Non-pigmented ciliary epithelial cell (primary cell): ENCODE measurements around the gene L1CAM.

Experiments used
- DNase-seq: peaks from one replicate; pipeline ENCODE4 v3.0.0-alpha.2; 2010; ENCODE audit warnings: low read depth

L1CAM gene

GRCh38 chrX:153875391-153876111 lies 10.4 kb downstream of the L1CAM start:
- no peak for DNase-seq

DNA sequence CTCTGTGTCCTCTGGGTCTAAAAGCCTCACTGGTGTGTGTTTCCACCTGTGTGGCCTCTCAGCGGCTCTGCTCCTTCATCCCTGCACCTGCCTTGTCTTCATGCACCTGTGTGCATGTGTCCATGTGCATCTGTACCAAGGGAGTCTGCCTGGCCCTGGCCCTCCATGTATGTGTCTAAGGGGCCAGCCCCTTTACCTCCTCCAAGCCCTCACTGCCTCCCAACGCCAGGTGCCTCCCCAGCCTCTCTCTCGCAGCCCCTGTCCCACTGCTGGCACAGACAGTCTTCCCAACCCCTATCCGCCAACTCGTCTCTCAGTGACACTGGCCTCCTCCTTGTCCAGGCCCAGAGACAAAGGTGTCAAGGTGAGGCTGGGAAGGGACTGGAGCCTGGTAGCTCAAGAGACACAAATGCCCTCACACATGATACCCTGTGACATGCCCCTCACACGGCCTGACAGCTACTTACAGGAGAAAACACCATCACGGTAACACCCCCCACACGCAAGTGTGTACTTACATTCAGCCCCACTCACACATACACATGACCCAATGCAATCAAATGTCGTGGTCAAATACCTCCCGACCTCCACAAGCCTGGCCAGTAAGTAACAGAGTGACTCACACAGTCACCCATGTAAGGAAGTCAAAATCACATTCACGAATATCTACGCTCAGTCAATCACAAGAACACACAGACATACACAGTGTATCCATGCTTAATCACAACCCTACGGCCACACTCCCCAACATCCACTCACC lies 11.4 kb downstream of the L1CAM start:
- no peak for DNase-seq

DNA sequence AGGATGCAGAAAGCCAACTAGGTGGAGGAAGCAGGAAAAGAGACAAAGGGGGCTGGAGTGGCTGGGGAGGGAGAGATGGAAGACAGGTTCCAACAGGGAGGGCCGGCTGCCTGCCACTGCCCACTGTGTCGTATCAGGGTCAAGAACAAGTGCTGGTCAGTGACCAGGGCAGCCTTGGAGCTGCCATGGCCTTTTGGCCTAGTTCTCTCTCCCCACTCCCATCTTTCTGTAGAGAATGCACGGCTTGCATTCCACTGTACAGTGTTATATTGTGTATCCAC lies 11.9 kb downstream of the L1CAM start:
- no peak for DNase-seq

DNA sequence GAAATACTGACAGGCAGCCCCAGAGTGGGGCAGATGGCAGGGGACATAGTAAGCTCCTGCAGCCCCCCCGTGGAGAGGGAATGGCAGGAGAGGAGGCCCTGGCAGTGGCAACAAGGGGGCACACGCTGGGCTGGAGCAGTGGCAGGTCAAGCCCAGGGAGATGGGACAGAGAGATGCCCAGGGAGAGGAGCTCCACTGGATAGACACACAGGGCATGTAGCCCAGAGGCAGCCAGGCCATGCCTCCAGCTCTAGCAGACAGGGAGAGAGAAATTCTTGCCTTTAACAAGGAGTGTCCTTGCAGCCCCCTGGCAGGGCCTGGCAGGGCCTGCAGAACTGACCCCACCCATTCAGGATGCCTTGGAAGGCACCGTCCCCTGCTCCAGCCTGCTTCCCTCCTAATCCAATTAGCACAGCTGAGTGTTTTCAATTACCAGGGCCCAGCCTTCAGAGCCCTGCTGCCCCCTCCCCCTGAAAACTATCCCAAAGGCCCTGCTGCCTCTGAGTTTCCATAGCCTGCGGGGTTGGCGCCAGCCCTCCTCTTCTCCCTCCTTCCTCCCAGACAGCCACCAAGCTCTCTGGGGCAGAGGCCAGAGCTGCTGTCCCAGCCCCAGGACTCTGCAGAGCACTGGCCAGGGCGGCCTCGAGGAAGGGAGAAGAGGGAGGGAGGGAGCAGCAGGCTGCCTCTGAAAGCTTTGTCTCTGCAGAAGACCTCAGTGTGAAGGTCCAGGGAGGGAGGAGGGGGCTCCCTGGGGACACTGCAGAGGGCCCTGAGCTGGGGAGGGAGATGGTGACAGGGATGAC lies 12.5 kb downstream of the L1CAM start:
- no peak for DNase-seq

GRCh38 chrX:153871946-153872878 lies 13.8 kb downstream of the L1CAM start:
- DNase-seq, result no peak

DNA sequence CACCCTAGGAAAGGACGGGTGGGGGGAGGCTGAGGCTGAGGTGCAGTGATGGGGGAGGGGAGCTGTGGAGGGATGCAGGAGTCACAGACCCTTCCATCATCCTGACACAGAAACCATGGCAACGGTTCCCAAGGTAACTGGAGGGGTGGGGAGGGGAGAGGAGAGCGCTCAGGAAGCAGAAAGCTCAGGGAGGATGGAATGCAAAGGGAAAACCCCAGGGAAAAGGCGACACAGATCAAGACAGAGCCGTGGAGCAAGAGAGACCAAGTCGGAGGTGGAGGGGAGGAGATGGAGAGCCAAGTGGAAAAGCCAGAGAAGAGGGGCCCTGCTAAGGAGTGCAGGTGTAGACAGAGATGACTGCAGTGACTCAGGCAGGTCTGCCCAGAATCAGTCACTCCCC lies 14.5 kb downstream of the L1CAM start:
- no peak for DNase-seq

DNA sequence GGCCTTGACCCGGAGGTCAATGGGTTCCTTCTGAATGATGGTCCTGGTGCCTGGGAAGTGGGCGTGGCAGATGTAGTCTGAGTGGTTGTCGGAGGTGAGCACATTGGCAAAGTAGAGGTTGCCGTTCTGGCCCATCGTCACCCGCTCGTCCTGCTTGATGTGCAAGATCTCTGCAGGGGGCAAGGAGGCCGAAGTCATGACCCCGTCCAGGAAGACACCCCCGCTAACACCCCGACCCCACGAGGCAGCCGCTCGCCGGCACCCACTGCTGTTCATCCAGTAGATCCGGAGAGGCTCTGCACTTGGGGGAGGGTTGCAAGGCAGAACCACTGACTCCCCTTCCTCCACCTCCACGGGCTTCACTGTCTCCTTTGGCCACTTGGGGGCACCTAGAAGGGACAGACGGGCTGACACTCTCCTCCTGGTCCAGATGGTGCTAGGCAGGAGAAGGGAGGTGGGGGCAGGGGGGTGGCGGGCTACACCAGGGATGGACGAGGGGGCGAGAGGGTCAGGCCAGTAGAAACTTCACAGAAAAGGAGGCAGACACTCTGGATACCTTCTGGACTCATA lies 15.1 kb downstream of the L1CAM start:
- no peak for DNase-seq

- DNase-seq, result no peak
These were observed 15.7 kb downstream of the L1CAM start for GRCh38 chrX:153870288-153870690.

GRCh38 chrX:153869473-153870287 lies 16.3 kb downstream of the L1CAM start:
- DNase-seq, result no peak

DNA sequence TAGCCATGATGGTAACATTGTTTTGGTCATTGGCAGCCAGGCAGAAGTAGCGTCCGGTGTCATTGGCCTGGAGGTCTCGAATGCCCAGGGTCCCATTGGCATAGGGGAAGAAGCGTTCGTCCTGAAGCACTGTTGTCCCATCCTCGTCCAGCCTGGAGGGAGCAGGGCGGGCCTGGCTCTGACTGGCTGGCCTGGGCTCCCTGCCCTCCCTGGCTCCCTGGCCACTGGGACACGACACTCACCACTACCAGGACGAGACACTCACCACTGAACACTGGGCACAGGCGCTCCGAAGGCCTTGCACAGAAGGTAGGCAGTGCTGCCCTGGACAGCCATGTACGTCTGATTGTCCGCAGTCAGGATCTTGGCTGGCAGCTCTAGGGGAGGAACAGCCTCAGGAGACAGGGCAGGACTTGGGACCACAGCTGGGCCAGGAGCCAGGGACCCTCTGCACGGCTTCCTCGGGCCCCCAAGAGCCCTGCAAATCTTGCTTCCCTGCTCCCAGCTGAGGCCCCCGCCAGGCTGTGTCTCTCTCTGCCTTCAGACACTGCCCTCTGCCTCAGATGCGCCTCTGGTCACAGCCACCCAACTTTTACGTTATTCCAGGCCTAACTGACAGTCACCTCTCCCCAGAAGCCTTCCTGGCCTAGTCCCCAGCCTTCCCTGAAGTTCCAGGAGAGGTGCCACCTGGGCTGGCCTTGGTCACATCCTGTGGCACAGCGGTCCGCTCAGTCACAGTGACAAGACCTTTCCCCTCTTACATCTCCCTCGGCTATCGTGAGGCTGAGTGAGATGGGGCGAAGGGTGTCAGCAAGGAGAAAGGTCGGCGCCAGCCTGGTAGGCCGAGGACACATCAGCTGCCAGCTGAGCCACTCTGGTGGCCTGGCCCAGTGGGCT lies 17.1 kb downstream of the L1CAM start:
- DNase-seq, result no peak

- no peak for DNase-seq
These were observed 18.3 kb downstream of the L1CAM start for GRCh38 chrX:153867671-153868070.

GRCh38 chrX:153867139-153867538 lies 18.8 kb downstream of the L1CAM start:
- no peak for DNase-seq

- no peak for DNase-seq
These were observed 19.5 kb downstream of the L1CAM start for GRCh38 chrX:153866302-153867019.

- no peak for DNase-seq
These were observed 20.3 kb downstream of the L1CAM start for GRCh38 chrX:153865685-153866084.

DNA sequence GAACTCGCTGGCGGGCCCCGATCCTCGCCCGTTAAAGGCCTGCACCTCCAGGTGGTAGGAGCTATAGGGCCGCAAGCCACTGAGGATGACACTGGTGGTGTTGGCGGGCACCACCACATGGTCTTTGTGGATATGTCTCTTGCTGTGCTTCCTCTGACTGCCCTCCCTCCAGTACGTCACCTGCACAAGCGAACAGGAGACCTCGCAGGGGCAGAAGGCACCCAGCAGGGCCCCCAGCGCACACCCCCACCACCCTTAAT lies 20.7 kb downstream of the L1CAM start:
- DNase-seq, result no peak

DNA sequence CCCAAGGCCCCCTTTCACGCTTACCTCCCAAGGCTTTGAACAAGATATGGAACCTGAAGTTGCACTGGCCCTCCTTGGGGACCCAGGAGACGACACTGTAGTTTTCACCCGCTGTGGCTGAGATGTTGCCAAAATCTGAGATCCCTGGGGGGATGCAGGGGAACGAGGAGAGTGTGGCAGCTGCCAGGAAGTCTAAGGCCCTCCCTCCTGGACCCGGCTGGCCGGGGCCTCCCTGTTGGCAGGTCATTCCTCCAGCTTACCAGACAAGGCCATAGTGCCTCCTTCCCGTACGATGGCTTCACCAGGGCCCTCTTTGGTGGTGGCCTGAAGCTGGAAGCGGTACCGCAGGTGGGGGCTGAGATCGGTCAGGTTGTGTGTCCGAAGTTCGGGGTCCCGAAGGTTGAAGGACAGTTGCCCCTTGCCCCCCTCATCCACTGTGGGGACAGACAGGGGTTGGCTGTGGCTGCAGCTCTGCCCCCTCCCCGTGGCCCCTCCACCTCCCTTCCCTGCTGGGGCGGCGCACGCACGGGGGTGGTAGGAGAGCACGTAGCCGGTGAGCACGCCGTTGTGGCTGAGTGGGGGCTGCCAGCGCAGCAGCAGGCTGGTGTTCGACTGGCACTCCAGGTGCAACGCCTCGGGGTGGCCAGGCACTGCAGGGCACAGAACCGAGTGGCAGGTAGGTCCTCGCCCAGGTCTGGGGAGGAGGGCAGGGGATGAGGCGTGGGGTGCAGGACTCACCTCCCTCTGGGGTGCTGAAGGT lies 21.2 kb downstream of the L1CAM start:
- no peak for DNase-seq

- no peak for DNase-seq
These were observed 21.9 kb downstream of the L1CAM start for GRCh38 chrX:153864101-153864500.

- no peak for DNase-seq
These were observed 22.6 kb downstream of the L1CAM start for GRCh38 chrX:153863251-153863991.
